Karpas-422 (cell line): ENCODE measurements around the gene RAB40B. TPM values are rescaled to one million over a fixed set of nuclear protein-coding genes. Genes with fewer than 3 reads are reported as not detected.

Source experiments
- DNase-seq: peaks from one replicate; pipeline ENCODE4 v3.0.0-alpha.2; 2015
- H2AFZ ChIP-seq: fragments of 200-600 bp; sonication (generic); 2 replicates; pipeline ENCODE4 v1.6.1; 2014; ENCODE audit warnings: antibody characterized with exemption, low read length, mixed read lengths
- H3K27ac ChIP-seq: fragments of 200-600 bp; sonication (generic); 2 replicates; pipeline ENCODE4 v1.5.1; 2014; ENCODE audit warnings: mild to moderate bottlenecking, low read length, moderate library complexity
- H3K27me3 ChIP-seq: fragments of 200-600 bp; sonication (generic); 2 replicates; pipeline ENCODE4 v1.6.1; 2014; ENCODE audit warnings: low read length, mixed read lengths
- H3K36me3 ChIP-seq: fragments of 200-600 bp; sonication (generic); 2 replicates; pipeline ENCODE4 v1.6.1; 2014; ENCODE audit warnings: low read length, mixed read lengths; ENCODE audit not compliant: insufficient read depth
- H3K4me1 ChIP-seq: fragments of 200-600 bp; sonication (generic); 2 replicates; pipeline ENCODE4 v1.6.1; 2014; ENCODE audit warnings: mild to moderate bottlenecking, low read length, mixed read lengths
- H3K4me2 ChIP-seq: fragments of 200-600 bp; sonication (generic); 2 replicates; pipeline ENCODE4 v1.6.1; 2014; ENCODE audit warnings: low read length, low read depth, mild to moderate bottlenecking; ENCODE audit not compliant: poor library complexity, severe bottlenecking
- H3K4me3 ChIP-seq: fragments of 200-600 bp; sonication (generic); 2 replicates; pipeline ENCODE4 v1.5.1; 2014; ENCODE audit warnings: mild to moderate bottlenecking, antibody characterized with exemption, low read length, mixed read lengths
- H3K79me2 ChIP-seq: fragments of 200-600 bp; sonication (generic); 2 replicates; pipeline ENCODE4 v1.6.1; 2014; ENCODE audit warnings: mild to moderate bottlenecking, low read length, mixed read lengths
- H3K9ac ChIP-seq: fragments of 200-600 bp; sonication (generic); 2 replicates; pipeline ENCODE4 v1.6.0; 2014; ENCODE audit warnings: low read length
- H3K9me2 ChIP-seq: fragments of 200-600 bp; sonication (generic), shearing (Covaris generic); replicated peaks from 2 replicates; pipeline ENCODE4 v1.6.0; 2014; ENCODE audit warnings: mild to moderate bottlenecking, low read length, moderate library complexity; ENCODE audit not compliant: insufficient read depth
- H3K9me3 ChIP-seq: fragments of 300-700, 200-600 bp; sonication (generic); 2 replicates; pipeline ENCODE4 v1.6.1; 2014; ENCODE audit warnings: low read length, mixed read lengths
- H4K20me1 ChIP-seq: fragments of 200-600 bp; sonication (generic); 2 replicates; pipeline ENCODE4 v1.6.1; 2014; ENCODE audit warnings: mild to moderate bottlenecking, antibody characterized with exemption, low read length, low read depth; ENCODE audit not compliant: insufficient read depth
- total RNA-seq: library from RNA; depleted of rRNA; stranded (reverse); fragments of >200 nt; shearing (Covaris generic); gene quantifications from 2 replicates; pipeline ENCODE4 v1.2.3, GENCODE V29; 2014; ENCODE audit warnings: low replicate concordance

RAB40B gene
- total RNA-seq, 1 experiment from 2014 or later = 1.7 TPM

GRCh38 chr17:82619211-82619610 is 79.3 kb downstream of the RAB40B start:
- Histone ChIP-seq H3K36me3 (peaks cover 28% of the 10 kb centered on the region; the same call in 1 of the 2 replicates), H3K4me1 (no peaks in the 10 kb centered on the region), H3K9me2 (no peaks in the 10 kb centered on the region), H2AFZ (no peak overlapping the region), H3K27ac (no peak overlapping the region), H3K4me2 (no peak overlapping the region), H3K9me3 (no peaks in the 10 kb centered on the region), H3K9ac (no peak overlapping the region), H4K20me1 (0 out of 2 replicates have a peak, but pooled peaks cover 9% of the 10 kb centered on the region), H3K27me3 (no peaks in the 10 kb centered on the region), H3K4me3 (no peak overlapping the region), H3K79me2 (peaks cover 11% of the 10 kb centered on the region; the same call in 1 of the 2 replicates)
- no peak for DNase-seq

- no peak overlapping the region for H2AFZ ChIP-seq
- no peaks in the 10 kb centered on the region for H3K9me2 ChIP-seq
- H3K9ac ChIP-seq = no peak overlapping the region
- H3K9me3 ChIP-seq = no peaks in the 10 kb centered on the region
- H3K27me3 ChIP-seq = no peaks in the 10 kb centered on the region
- H3K4me1 ChIP-seq = no peaks in the 10 kb centered on the region
- H3K27ac ChIP-seq = no peak overlapping the region
- no peak overlapping the region for H3K4me3 ChIP-seq
- 0 out of 2 replicates have a peak, but pooled peaks cover 3% of the 10 kb centered on the region for H3K79me2 ChIP-seq
- peaks cover 31% of the 10 kb centered on the region for H3K36me3 ChIP-seq
- H4K20me1 ChIP-seq = 0 out of 2 replicates have a peak, but pooled peaks cover 4% of the 10 kb centered on the region
- no peak overlapping the region for H3K4me2 ChIP-seq
- no peak for DNase-seq
These were observed 82.3 kb downstream of the RAB40B start for GRCh38 chr17:82616021-82616711.

- Histone ChIP-seq H3K27me3 (no peaks in the 10 kb centered on the region), H3K9ac (no peak overlapping the region), H3K4me2 (no peak overlapping the region), H3K9me3 (no peaks in the 10 kb centered on the region), H3K36me3 (peaks cover 29% of the 10 kb centered on the region), H3K4me1 (no peaks in the 10 kb centered on the region), H4K20me1 (0 out of 2 replicates have a peak, but pooled peaks cover 4% of the 10 kb centered on the region), H3K4me3 (no peak overlapping the region), H3K9me2 (no peaks in the 10 kb centered on the region), H2AFZ (no peak overlapping the region), H3K27ac (no peak overlapping the region), H3K79me2 (0 out of 2 replicates have a peak, but pooled peaks cover 3% of the 10 kb centered on the region)
- DNase-seq = no peak
These were observed 83.1 kb downstream of the RAB40B start for GRCh38 chr17:82615084-82616020.

- Histone ChIP-seq H3K79me2 (0 out of 2 replicates have a peak, but pooled peaks cover 3% of the 10 kb centered on the region), H3K9ac (no peak overlapping the region), H3K4me2 (no peak overlapping the region), H3K9me3 (no peaks in the 10 kb centered on the region), H3K9me2 (no peaks in the 10 kb centered on the region), H2AFZ (no peak overlapping the region), H3K36me3 (peaks cover 31% of the 10 kb centered on the region), H4K20me1 (no peaks in the 10 kb centered on the region), H3K4me1 (no peaks in the 10 kb centered on the region), H3K4me3 (no peak overlapping the region), H3K27ac (no peak overlapping the region), H3K27me3 (no peaks in the 10 kb centered on the region)
- no peak for DNase-seq
These were observed 84.3 kb downstream of the RAB40B start for GRCh38 chr17:82614095-82614631.

- no peak for DNase-seq
- Histone ChIP-seq H3K9me2 (no peaks in the 10 kb centered on the region), H3K27ac (no peak overlapping the region), H3K27me3 (no peaks in the 10 kb centered on the region), H4K20me1 (no peaks in the 10 kb centered on the region), H3K9ac (no peak overlapping the region), H3K79me2 (0 out of 2 replicates have a peak, but pooled peaks cover 3% of the 10 kb centered on the region), H3K4me3 (no peak overlapping the region), H3K36me3 (peaks cover 27% of the 10 kb centered on the region), H2AFZ (no peak overlapping the region), H3K4me2 (no peak overlapping the region), H3K9me3 (no peaks in the 10 kb centered on the region), H3K4me1 (no peaks in the 10 kb centered on the region)
These were observed 85.0 kb downstream of the RAB40B start for GRCh38 chr17:82613283-82614094.

- Histone ChIP-seq H3K9me3 (no peaks in the 10 kb centered on the region), H3K27me3 (no peaks in the 10 kb centered on the region), H4K20me1 (no peaks in the 10 kb centered on the region), H3K4me2 (no peak overlapping the region), H3K4me1 (no peaks in the 10 kb centered on the region), H3K9me2 (no peaks in the 10 kb centered on the region), H3K79me2 (no peaks in the 10 kb centered on the region), H3K9ac (no peak overlapping the region), H3K36me3 (peaks cover 30% of the 10 kb centered on the region), H3K27ac (no peak overlapping the region), H3K4me3 (no peak overlapping the region), H2AFZ (no peak overlapping the region)
- DNase-seq = no peak
These were observed 87.1 kb downstream of the RAB40B start for GRCh38 chr17:82611140-82612058.

GRCh38 chr17:82609655-82610054 is 88.8 kb downstream of the RAB40B start:
- H3K9ac ChIP-seq = no peak overlapping the region
- no peak for DNase-seq
- no peaks in the 10 kb centered on the region for H3K4me1 ChIP-seq
- peaks cover 34% of the 10 kb centered on the region for H3K36me3 ChIP-seq
- no peaks in the 10 kb centered on the region for H3K9me3 ChIP-seq
- H4K20me1 ChIP-seq = no peaks in the 10 kb centered on the region
- H3K27ac ChIP-seq = no peak overlapping the region
- no peaks in the 10 kb centered on the region for H3K79me2 ChIP-seq
- H2AFZ ChIP-seq = no peak overlapping the region
- H3K4me2 ChIP-seq = no peak overlapping the region
- no peak overlapping the region for H3K4me3 ChIP-seq
- no peaks in the 10 kb centered on the region for H3K27me3 ChIP-seq
- no peaks in the 10 kb centered on the region for H3K9me2 ChIP-seq
